Measurements from ENCODE around the gene GNL2. TPM values are rescaled to one million over a fixed set of nuclear protein-coding genes. Genes with fewer than 3 reads are reported as not detected.

Gene GNL2
- total RNA-seq, 4 donors from 2014 or later, result 15.9 to 1,081 (median 52.9) TPM

GRCh38 chr1:37630426-37631028 is 34.8 kb upstream of the GNL2 start:
- Histone ChIP-seq H3K4me3 (no peak overlapping the region), H3K36me3 (no peaks in the 10 kb centered on the region), H3K27me3 (no peaks in the 10 kb centered on the region), H3K9me3 (no peaks in the 10 kb centered on the region), H3K27ac (peak overlapping the region; percentile 58 to 60), H3K4me1 (no peaks in the 10 kb centered on the region)
- intact Hi-C loops (cut with DNase I; ENCODE audit: low total_unique reads), result no loop called here
- DNase-seq, result peak; percentile 49 to 68
- TF ChIP-seq, protein P1, sequence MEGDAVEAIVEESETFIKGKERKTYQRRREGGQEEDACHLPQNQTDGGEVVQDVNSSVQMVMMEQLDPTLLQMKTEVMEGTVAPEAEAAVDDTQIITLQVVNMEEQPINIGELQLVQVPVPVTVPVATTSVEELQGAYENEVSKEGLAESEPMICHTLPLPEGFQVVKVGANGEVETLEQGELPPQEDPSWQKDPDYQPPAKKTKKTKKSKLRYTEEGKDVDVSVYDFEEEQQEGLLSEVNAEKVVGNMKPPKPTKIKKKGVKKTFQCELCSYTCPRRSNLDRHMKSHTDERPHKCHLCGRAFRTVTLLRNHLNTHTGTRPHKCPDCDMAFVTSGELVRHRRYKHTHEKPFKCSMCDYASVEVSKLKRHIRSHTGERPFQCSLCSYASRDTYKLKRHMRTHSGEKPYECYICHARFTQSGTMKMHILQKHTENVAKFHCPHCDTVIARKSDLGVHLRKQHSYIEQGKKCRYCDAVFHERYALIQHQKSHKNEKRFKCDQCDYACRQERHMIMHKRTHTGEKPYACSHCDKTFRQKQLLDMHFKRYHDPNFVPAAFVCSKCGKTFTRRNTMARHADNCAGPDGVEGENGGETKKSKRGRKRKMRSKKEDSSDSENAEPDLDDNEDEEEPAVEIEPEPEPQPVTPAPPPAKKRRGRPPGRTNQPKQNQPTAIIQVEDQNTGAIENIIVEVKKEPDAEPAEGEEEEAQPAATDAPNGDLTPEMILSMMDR (IDR thresholded peaks at IDR 0.05), result no peak
- TF ChIP-seq POLR2A (IDR thresholded peaks at IDR 0.05), result no peak

- peak overlapping the region; percentile 58 to 60 for H3K27ac ChIP-seq
- no peaks in the 10 kb centered on the region for H3K4me1 ChIP-seq
- H3K4me3 ChIP-seq, result no peak overlapping the region
- TF ChIP-seq POLR2A (IDR thresholded peaks at IDR 0.05), result no peak
- TF ChIP-seq, protein P1 (IDR thresholded peaks at IDR 0.05), result no peak
- intact Hi-C loops (cut with DNase I; ENCODE audit: low total_unique reads), result no loop called here
- no peaks in the 10 kb centered on the region for H3K9me3 ChIP-seq
- no peaks in the 10 kb centered on the region for H3K27me3 ChIP-seq
- no peak for DNase-seq
- H3K36me3 ChIP-seq, result no peaks in the 10 kb centered on the region
Measured at GRCh38 chr1:37629726-37630425, 34.1 kb upstream of the GNL2 start.

DNA sequence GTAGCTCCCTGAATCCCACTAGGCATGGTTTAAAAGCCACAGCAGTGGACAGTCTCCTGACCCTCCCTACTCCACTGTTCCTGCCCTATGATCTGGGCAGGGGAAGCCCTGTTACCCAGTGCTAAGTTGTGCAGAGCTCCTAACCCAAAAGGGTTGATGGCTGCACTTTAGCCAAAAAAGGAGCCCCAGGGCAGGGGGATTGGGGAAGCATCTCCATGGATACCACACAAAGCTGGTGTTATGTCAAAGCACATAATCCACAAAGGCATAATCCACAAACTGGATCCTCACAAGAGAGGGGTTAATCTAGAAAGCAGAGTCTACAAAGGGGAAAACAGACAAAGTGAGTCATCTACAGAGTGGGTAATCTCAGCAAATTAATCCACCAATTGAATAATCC is 33.3 kb upstream of the GNL2 start:
- DNase-seq, result no peak
- no peaks in the 10 kb centered on the region for H3K27me3 ChIP-seq

DNA sequence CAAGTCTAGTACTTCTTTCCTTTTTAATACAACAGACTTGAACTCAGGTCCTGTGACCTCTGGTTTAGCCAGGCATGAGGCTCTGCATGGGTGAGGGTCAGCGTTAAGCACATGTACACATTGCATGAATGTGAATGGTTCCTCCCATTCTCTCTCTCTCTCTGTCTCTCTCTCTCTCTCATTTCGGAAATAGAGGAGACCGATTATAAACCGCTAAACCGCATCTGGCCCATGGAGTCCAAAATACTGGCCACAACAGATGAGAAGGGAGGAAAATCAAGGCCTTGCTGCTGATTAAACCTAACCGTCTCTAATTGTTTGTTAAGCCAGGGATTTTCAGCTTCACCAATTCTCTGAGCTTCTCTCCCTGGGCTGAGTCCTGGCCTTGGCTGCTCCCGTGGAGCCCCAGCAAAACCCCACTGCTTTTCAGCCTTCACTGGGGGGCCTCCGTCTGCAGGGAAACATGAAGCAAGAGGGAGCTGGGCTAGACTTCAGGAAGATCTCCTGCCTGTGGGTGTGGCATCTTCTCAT is 32.4 kb upstream of the GNL2 start:
- Histone ChIP-seq H3K27ac (no peak overlapping the region), H3K36me3 (no peaks in the 10 kb centered on the region), H3K9me3 (no peaks in the 10 kb centered on the region), H3K4me1 (no peaks in the 10 kb centered on the region), H3K27me3 (no peaks in the 10 kb centered on the region), H3K4me3 (no peak overlapping the region)
- TF ChIP-seq POLR2A (IDR thresholded peaks at IDR 0.05), result no peak
- TF ChIP-seq, protein P1 (IDR thresholded peaks at IDR 0.05), result no peak
- no peak for DNase-seq
- intact Hi-C loops (cut with DNase I; ENCODE audit: low total_unique reads), result no loop called here

More for the DNA sequence above, 33.3 kb upstream of the GNL2 start:
- Histone ChIP-seq H3K27ac (no peak overlapping the region), H3K9me3 (no peaks in the 10 kb centered on the region), H3K36me3 (no peaks in the 10 kb centered on the region), H3K4me1 (no peaks in the 10 kb centered on the region), H3K4me3 (no peak overlapping the region)
- no peak for TF ChIP-seq POLR2A (IDR thresholded peaks at IDR 0.05)
- TF ChIP-seq, protein P1 (IDR thresholded peaks at IDR 0.05), result no peak
- intact Hi-C loops (cut with DNase I; ENCODE audit: low total_unique reads), result no loop called here

DNA sequence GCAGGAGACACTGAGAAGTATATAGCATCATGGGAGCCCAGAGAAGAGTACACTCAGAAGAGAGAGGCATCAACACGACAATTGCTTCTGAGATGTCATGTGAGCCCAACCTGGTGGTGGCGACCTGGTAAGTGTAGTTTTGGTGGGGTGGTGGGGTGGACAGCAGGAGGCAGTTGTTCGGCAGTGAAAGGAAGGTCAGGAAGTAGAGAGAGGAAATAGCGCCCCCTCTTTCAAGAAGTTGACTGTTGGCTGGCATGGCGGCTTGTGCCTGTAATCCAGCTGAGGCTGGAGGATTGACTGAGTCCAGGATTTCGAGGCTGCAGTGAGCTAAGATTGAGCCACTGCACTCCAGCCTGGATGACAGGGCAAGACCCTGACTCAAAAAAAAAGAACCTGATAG is 26.4 kb upstream of the GNL2 start:
- intact Hi-C loops (cut with DNase I; ENCODE audit: low total_unique reads), result no loop called here
- Histone ChIP-seq H3K27ac (peak overlapping the region; percentile 78 to 86), H3K4me1 (no peaks in the 10 kb centered on the region), H3K36me3 (no peaks in the 10 kb centered on the region), H3K4me3 (no peak overlapping the region), H3K27me3 (no peaks in the 10 kb centered on the region), H3K9me3 (no peaks in the 10 kb centered on the region)
- no peak for TF ChIP-seq POLR2A (IDR thresholded peaks at IDR 0.05)
- TF ChIP-seq, protein P1 (IDR thresholded peaks at IDR 0.05), result no peak
- DNase-seq, result no peak
